T47D (cell line): ENCODE measurements around the gene EPS8L1.

Source experiments
- DNase-seq, 2 experiments: peaks; one replicate each; pipeline versions ENCODE4 v3.0.0 to v3.0.0-alpha.2; 2011 to 2012; ENCODE audit warnings: low read depth in 1 of 2, low spot score in 1 of 2
- JUND ChIP-seq: IDR thresholded peaks from 2 replicates; pipeline ENCODE4 v1.6.1; 2012; ENCODE audit warnings: low read depth
- in situ Hi-C: cut with HindIII; loops from 2 replicates; pipeline ENCODE4 v1.10.0; 2016; ENCODE audit warnings: low sequenced_read_pairs, low pct_unique_long_range_greater_than_20kb

Gene EPS8L1

GRCh38 chr19:55076321-55076720, 652 bp downstream of the EPS8L1 start:
- DNase-seq: peak in 1 of 2 experiments; percentile 6
- TF ChIP-seq JUND: no peak
- in situ Hi-C loops: no loop called here

- in situ Hi-C loops: no loop called here
- no peak for DNase-seq
- no peak for TF ChIP-seq JUND
These were observed 1.4 kb downstream of the EPS8L1 start for GRCh38 chr19:55077106-55077505.

- DNase-seq: no peak
- in situ Hi-C loops: no loop called here
- no peak for TF ChIP-seq JUND
These were observed 3.3 kb downstream of the EPS8L1 start for GRCh38 chr19:55078996-55079395.

- DNase-seq: no peak
- in situ Hi-C loops: no loop called here
- TF ChIP-seq JUND: no peak
These were observed 3.9 kb downstream of the EPS8L1 start for GRCh38 chr19:55079400-55080038.

GRCh38 chr19:55080121-55080967, 4.7 kb downstream of the EPS8L1 start:
- DNase-seq: peak in 1 of 2 experiments; percentile 86
- in situ Hi-C loops: no loop called here
- TF ChIP-seq JUND: no peak

- in situ Hi-C loops: no loop called here
- no peak for TF ChIP-seq JUND
- peak in 1 of 2 experiments; percentile 51 for DNase-seq
These were observed 5.5 kb downstream of the EPS8L1 start for GRCh38 chr19:55080968-55081769.

- no peak for DNase-seq
- TF ChIP-seq JUND: no peak
- in situ Hi-C loops: no loop called here
These were observed 6.0 kb downstream of the EPS8L1 start for GRCh38 chr19:55081770-55082019.

GRCh38 chr19:55082020-55082851, 6.6 kb downstream of the EPS8L1 start:
- no peak for TF ChIP-seq JUND
- no peak for DNase-seq
- in situ Hi-C loops: no loop called here

GRCh38 chr19:55083004-55083850, 7.6 kb downstream of the EPS8L1 start:
- TF ChIP-seq JUND: no peak
- in situ Hi-C loops: no loop called here

GRCh38 chr19:55084416-55084815, 8.7 kb downstream of the EPS8L1 start:
- no peak for TF ChIP-seq JUND
- in situ Hi-C loops: no loop called here
- DNase-seq: no peak

More at GRCh38 chr19:55083004-55083850, 7.6 kb downstream of the EPS8L1 start:
- no peak for DNase-seq

GRCh38 chr19:55085923-55086715, 10.4 kb downstream of the EPS8L1 start:
- in situ Hi-C loops: no loop called here
- DNase-seq: no peak
- no peak for TF ChIP-seq JUND
